ENCODE results near the gene MAML2.

MAML2 gene

GRCh38 chr11:96342961-96343711 lies at the start of gene MAML2:
Gene MAML2, minus strand, starts transcription at chr11:96343195. Its CDS starts 1,300 bp downstream, at chr11:96341895.
- DNase-seq (ENCODE audit: low spot score) = peak; percentile 94

DNA sequence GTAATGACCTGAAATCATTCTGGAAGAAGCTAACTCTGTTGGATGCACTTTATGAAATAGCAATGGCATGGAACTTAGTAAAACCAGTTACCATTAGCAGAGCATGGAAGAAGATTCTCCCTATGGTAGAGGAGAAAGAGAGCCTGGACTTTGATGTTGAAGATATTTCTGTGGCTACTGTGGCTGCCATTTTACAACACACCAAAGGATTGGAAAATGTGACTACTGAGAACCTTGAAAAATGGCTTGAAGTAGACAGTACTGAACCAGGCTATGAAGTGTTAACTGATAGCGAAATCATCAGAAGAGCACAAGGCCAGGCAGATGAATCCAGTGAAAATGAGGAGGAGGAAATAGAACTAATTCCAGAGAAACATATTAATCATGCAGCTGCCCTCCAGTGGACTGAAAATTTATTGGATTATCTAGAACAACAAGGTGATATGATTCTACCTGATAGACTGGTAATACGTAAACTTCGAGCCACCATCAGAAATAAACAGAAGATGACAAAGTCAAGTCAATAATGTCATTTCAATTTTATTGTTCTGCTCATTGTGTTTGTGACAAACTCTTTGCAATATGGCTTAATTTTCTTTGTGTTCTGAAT lies 48.8 kb upstream of the MAML2 start:
- DNase-seq (ENCODE audit: low spot score) = no peak

DNA sequence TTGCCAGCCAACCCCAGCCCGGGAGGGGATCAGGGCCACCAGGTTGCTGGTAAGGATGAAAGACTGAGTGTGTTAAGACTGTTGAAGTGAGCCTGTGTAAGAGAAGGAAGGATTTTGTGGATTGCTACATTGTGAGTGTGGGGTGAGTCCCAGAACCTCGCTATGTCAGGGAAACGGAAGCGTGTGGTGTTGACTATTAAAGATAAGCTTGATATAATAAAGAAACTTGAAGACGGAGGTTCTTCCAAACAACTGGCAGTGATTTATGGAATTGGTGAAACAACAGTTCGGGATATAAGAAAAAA lies 47.4 kb upstream of the MAML2 start:
- no peak for DNase-seq (ENCODE audit: low spot score)

GRCh38 chr11:96389720-96390487 lies 46.9 kb upstream of the MAML2 start, which contains the start of the genes CCDC82 and JRKL:
Gene CCDC82, minus strand, starts transcription at chr11:96389912. Its CDS starts 5,165 bp downstream, at chr11:96384747.
Gene JRKL, plus strand, starts transcription at chr11:96390013. Its CDS starts 637 bp downstream, at chr11:96390650.
- peak; percentile 94 for DNase-seq (ENCODE audit: low spot score)

- DNase-seq (ENCODE audit: low spot score) = peak; percentile 69
These were observed 46.1 kb upstream of the MAML2 start for GRCh38 chr11:96388891-96389719.

- no peak for DNase-seq (ENCODE audit: low spot score)
These were observed 42.2 kb upstream of the MAML2 start for GRCh38 chr11:96385187-96385586.

DNA sequence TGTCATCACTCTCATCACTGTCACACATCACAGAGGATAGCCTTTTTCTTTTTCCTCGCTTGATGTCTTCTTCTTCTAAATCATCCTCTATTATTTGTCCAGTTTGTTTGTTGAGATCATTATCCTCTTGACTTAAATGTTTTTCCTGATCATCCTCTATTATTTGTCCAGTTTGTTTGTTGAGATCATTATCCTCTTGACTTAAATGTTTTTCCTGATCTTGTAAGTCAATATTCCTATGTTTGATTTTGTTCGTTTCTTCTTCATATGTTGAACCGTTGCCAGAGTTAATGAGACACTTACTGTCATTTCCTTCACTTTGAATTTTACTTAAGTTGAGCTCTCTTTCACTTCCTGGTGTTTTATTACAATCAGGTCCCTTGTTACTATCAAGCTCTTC lies 41.2 kb upstream of the MAML2 start:
- DNase-seq (ENCODE audit: low spot score) = no peak

- DNase-seq (ENCODE audit: low spot score) = no peak
These were observed 33.8 kb upstream of the MAML2 start for GRCh38 chr11:96376796-96377195.

GRCh38 chr11:96373826-96374225 lies 30.8 kb upstream of the MAML2 start:
- no peak for DNase-seq (ENCODE audit: low spot score)

DNA sequence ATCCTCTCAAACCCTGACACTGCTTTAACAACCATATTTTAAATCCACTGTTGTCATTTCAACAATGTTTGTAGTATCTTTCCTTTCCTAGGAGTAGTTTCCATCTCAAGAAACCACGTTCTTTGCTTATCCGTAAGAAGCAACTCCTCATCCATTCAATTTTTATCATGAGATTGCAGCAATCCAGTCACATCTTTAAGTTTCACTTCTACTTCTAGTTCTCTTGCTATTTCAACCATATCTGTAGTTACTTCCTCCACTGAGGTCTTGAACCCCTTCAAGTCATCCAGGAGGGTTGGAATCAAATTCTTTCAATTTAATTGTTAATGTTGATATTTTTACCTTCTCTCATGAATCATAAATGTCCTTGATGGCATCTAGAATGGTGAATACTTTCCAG lies 24.3 kb upstream of the MAML2 start:
- DNase-seq (ENCODE audit: low spot score) = no peak

GRCh38 chr11:96366024-96366423 lies 23.0 kb upstream of the MAML2 start:
- no peak for DNase-seq (ENCODE audit: low spot score)

DNA sequence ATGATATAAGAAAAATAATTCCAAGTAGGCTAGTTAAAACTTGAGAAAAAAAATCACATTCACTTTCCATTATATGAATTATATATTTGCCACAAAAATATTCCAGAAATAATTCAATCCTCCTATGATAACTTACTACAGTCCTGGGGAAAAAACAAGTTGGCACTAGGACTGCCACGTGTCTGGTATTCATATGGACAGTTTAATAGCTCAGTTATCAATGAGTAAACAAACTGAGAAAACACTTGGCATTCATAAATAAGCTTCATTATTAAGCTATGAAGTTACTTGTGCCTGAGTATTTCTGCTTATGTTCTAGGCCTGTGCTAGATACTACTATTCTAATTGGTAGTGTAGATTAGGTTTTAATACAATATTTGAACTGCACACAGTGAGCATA lies 22.5 kb upstream of the MAML2 start:
- DNase-seq (ENCODE audit: low spot score) = no peak

GRCh38 chr11:96361778-96362177 lies 18.8 kb upstream of the MAML2 start:
- no peak for DNase-seq (ENCODE audit: low spot score)

- no peak for DNase-seq (ENCODE audit: low spot score)
These were observed 15.3 kb upstream of the MAML2 start for GRCh38 chr11:96358321-96358720.

GRCh38 chr11:96357794-96358193 lies 14.8 kb upstream of the MAML2 start:
- no peak for DNase-seq (ENCODE audit: low spot score)

DNA sequence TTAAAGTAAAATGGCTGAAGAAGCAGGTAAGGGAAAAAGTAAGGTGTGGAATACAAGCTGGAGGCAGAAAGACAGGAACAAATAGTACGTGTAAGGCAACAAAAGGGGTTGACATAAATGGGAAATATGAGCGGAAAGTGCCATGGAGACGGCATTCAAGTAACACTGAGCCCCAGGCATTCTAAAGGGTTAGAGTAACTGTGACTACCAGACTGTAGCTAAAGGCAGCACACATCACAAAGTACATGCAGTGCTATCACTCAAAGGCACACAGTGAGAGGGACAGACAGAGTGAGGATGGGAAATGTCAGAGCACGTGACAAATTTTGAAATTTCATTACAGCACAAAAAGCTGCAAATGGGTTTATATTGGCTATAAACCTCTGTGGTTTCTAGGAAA lies 13.9 kb upstream of the MAML2 start:
- DNase-seq (ENCODE audit: low spot score) = no peak

DNA sequence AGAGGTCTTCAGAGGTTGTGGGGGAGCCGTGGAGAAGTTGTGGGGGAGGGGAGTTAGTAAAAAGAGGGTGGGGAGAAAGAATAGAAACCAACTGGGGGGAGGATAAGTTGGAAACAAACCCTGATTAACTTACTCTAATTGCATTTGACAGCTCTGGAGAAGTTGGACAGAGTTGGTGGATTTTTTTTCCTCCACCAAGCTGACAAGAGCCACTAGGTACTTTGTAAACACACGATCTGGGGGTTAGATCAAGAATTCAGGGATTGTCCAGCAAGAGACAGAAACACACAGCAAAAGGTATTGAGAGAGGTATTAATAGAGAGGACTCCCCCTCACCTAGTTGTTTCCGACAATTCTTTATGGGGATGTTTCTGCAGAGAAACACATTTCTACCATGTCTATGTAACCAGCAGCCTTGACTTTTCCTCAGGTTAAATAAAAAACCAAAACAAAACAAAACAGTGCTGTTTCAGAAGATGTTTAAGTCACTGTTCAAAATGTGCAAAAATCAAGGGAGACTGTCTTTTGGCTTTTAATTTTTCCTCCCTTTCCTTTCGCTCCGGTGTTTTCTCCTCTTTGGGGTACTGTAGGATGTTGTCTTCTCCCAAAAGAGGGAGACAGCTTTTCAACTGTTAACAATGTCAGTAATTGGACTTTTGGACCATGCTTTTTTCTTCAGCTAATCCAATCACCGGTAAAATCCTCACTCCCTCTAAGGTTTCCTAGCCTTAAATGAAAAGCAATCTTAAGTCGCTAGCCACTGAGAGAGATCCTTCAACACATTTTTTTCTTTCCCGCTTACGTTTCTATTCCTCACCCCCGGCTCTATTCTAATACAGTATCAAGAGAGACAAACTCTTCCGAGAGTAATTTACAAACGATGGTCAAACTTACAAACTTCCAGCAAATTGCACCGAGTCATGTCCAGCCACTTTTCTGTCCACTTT lies 708 bp downstream of the MAML2 start:
- DNase-seq (ENCODE audit: low spot score) = no peak

DNA sequence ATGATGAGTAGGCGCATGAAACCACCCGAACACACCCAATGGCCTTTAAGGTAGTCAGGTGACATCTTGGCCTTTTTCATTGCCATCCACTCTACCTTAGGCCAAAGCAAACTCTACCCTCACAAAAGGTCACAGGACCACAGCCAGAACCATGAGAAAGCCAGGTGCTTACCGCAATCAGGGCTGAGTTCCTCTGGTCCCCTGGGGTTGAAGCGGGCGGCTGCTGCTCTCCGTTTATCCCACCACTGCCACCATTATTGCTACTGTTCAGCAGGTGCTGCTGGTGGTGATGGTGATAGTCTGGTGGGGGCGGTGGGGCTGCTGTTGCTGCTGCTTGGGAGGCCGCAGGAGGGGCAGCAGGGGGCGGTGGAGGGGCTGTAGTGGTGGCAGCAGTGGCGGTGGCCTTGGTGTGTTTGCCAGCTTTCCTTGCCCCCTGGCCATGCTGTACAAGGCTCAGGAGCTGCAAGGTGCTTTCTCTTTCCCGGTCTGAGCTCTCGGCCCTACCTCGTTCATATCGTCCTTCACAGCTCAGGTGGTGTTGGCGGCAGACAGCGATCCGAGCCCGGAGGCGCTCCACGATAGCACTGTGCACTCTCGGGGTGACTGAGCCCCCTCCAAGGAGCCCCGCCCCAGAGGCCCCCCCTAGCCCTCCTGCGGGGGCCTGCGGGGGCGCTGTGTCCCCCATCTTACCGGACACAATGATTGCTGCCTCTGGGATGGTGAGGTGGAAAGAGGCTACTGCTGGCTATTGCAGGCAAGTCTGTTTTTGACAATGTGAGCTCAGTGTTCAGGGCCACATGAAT lies 1.6 kb downstream of the MAML2 start:
- DNase-seq (ENCODE audit: low spot score) = peak; percentile 64

DNA sequence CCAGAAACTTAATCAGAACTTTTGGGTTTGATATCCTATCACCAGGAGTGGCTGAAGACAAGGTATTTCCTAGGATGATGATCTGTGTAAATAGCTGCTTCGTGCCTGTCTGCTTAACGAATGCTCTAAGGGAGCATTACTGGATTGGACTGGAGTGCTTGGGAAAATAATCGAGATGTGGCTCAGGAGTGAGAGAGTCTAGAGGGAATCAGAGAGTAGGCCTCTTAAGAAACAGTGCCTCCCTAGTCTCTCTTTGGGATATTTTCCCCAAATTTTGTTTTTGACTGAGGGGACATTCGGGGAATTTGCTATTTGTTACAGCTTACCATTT lies 2.5 kb downstream of the MAML2 start:
- DNase-seq (ENCODE audit: low spot score) = no peak

Measured in D341Med (cell line).